Activated CD4-positive, CD25-positive, alpha-beta regulatory T cell treated with anti-CD3 and anti-CD28 coated beads, Interleukin-2, amount 50 U/mL, for 16 hours (primary cell): ENCODE measurements around the gene KCNK1.
"Not testable (repeated sequence)": the region's sequence is repeated elsewhere in the genome, so short reads cannot be mapped to it uniquely, and the experiment has no call there.

Experiments
- DNase-seq: peaks from one replicate; pipeline ENCODE4 v3.0.0-alpha.2; 2020; ENCODE audit warnings: low read depth, low spot score

KCNK1 gene

GRCh38 chr1:233607252-233608119 is 6.4 kb upstream of the KCNK1 start:
- DNase-seq, result no peak

GRCh38 chr1:233608988-233609387 is 4.9 kb upstream of the KCNK1 start:
- no peak for DNase-seq

- DNase-seq, result no peak
These were observed 4.0 kb upstream of the KCNK1 start for GRCh38 chr1:233609926-233610325.

GRCh38 chr1:233610628-233611027 is 3.3 kb upstream of the KCNK1 start:
- DNase-seq, result no peak

- not testable (repeated sequence) for DNase-seq
These were observed 2.5 kb upstream of the KCNK1 start for GRCh38 chr1:233611363-233611762.

GRCh38 chr1:233614173-233614742 is 352 bp downstream of the KCNK1 start:
- DNase-seq, result no peak

- DNase-seq, result no peak
These were observed 1.0 kb downstream of the KCNK1 start for GRCh38 chr1:233614743-233615521.

- DNase-seq, result no peak
These were observed 1.7 kb downstream of the KCNK1 start for GRCh38 chr1:233615571-233615970.

- DNase-seq, result no peak
These were observed 3.1 kb downstream of the KCNK1 start for GRCh38 chr1:233617025-233617424.

GRCh38 chr1:233619414-233619813 is 5.5 kb downstream of the KCNK1 start:
- not testable (repeated sequence) for DNase-seq

- no peak for DNase-seq
These were observed 6.2 kb downstream of the KCNK1 start for GRCh38 chr1:233620065-233620464.

GRCh38 chr1:233621923-233622322 is 8.0 kb downstream of the KCNK1 start:
- DNase-seq, result no peak

GRCh38 chr1:233624289-233624688 is 10.4 kb downstream of the KCNK1 start:
- DNase-seq, result no peak

GRCh38 chr1:233625087-233625486 is 11.2 kb downstream of the KCNK1 start:
- DNase-seq, result no peak

- no peak for DNase-seq
These were observed 11.6 kb downstream of the KCNK1 start for GRCh38 chr1:233625510-233625981.

- no peak for DNase-seq
These were observed 13.5 kb downstream of the KCNK1 start for GRCh38 chr1:233627376-233627775.

- no peak for DNase-seq
These were observed 13.9 kb downstream of the KCNK1 start for GRCh38 chr1:233627823-233628222.

GRCh38 chr1:233629305-233629935 is 15.5 kb downstream of the KCNK1 start:
- no peak for DNase-seq

GRCh38 chr1:233631810-233632405 is 18.0 kb downstream of the KCNK1 start:
- no peak for DNase-seq

- DNase-seq, result no peak
These were observed 18.5 kb downstream of the KCNK1 start for GRCh38 chr1:233632436-233632835.

GRCh38 chr1:233635765-233636502 is 22.0 kb downstream of the KCNK1 start:
- no peak for DNase-seq
